ENCODE data around the gene SPTBN4.

GRCh38 chr19:40585241-40585981, 118.6 kb downstream of the SPTBN4 start:
- TF ChIP-seq CTCF (IDR thresholded peaks at IDR 0.05) (no peak), POLR2A (IDR thresholded peaks at IDR 0.05) (no peak)

Data from body of pancreas (tissue), 4 donors.